ENCODE results near the gene REN.

DNA sequence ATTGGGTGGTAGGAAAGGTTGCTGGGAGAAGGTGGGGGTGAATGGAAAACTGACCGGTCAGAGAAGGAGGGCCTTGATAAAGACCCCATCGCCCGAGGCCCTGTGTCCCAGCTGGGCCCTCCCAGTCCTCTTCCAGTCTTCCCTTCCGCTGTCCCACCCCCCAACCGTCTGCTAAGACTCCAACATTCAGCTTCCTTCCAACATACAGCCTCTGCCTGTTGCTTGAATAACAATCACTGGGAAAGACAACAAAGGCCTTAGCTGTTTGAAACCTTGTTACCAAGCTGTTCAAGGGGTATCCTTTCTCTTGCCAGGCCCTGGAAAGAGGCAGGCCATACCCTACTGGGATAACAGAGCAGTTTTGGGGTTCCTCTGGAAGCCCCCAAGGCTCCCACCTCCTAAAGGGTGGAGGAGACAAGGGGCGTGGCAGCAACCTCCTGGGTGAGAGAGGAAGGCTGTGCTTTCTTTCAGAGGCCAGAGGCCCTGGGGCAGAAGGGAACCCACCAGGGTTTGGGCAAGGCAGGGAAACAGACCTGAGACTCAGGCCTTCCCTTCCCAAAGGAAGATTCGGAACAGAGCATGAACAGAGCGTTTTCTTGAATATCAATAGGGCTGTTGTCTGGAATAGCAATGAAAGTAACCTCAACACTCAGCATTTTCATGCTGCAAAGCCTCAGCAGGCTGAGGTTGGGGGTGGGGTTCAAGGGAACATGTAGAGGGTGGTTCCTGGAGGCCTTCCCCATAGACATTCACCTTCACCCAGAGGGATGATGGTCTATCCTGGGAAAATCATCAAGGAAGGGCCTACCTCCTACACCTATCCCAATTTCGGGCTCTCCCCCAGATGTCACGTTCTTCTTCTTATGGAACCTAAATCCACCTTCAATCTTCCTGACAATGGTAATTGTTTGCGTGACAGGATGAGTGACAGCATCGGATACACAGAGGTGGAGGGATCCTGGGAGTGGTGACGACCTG, 18.4 kb downstream of the REN start:
- TF ChIP-seq CTCF (conservative IDR thresholded peaks at IDR 0.05; ENCODE audit: low read length): no peak
- no peak for TF ChIP-seq EZH2phosphoT487 (IDR thresholded peaks at IDR 0.05; ENCODE audit: borderline replicate concordance)

Measured in Loucy (cell line).